ELF-1 (cell line): ENCODE measurements around the gene XIST.
"Not testable (repeated sequence)": the region's sequence is repeated elsewhere in the genome, so short reads cannot be mapped to it uniquely, and the experiment has no call there.

Source experiments
- DNase-seq: peaks from one replicate; pipeline ENCODE4 v3.0.0-alpha.2; 2016; ENCODE audit warnings: low read depth, low spot score

XIST gene

GRCh38 chrX:73852467-73852866, at the start of gene XIST:
Gene XIST (minus strand): TSS chrX:73852714.
- no peak for DNase-seq

- DNase-seq, result not testable (repeated sequence)
Measured at GRCh38 chrX:73898315-73898714, 45.8 kb upstream of the XIST start.

- peak; percentile 62 for DNase-seq
Measured at GRCh38 chrX:73892515-73893090, 40.1 kb upstream of the XIST start.

GRCh38 chrX:73882260-73882659, 29.7 kb upstream of the XIST start:
- DNase-seq, result not testable (repeated sequence)

- peak; percentile 96 for DNase-seq
Measured at GRCh38 chrX:73877687-73878086, 25.2 kb upstream of the XIST start.

- no peak for DNase-seq
Measured at GRCh38 chrX:73876911-73877310, 24.4 kb upstream of the XIST start.

DNA sequence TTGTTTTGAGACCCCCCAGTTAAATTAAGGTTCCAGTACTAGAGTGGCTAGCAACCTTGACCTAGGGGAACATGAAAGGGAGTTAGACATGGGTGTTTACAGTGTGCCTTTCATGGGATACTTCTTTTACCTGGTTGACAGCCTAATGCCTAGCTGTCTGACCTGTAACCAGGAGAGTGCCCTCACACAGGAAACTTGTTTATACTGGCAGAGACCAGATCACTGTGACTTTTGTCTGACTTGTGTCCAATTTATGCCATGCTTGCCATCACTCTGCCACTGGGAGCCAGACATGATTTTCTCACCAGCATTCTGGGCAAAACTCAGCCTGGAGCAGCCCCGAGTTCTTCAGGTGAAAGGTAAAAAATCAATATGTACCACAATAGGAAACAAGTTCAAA, 16.4 kb upstream of the XIST start:
- no peak for DNase-seq

GRCh38 chrX:73867144-73867543, 14.6 kb upstream of the XIST start:
- no peak for DNase-seq

- no peak for DNase-seq
Measured at GRCh38 chrX:73863852-73864251, 11.3 kb upstream of the XIST start.

DNA sequence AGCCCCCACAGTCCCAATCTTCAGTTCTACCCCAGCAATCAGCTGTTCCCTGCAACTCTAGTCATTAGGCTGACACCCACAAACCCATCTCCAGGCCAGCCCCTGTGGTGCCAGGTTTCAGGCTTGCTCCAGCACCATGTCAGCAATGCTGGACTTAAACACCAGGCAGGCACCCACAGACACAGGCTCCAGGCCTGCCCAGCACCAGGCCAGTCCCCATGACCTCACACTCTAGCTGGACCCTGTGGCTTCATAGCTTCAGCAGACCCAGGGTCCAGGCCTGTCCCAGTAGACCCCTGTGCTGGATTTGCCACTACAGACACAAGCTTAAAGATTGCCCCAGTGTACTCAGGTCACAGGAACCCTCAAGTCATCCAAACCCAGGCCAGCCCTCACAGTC, 10.8 kb upstream of the XIST start:
- no peak for DNase-seq

DNA sequence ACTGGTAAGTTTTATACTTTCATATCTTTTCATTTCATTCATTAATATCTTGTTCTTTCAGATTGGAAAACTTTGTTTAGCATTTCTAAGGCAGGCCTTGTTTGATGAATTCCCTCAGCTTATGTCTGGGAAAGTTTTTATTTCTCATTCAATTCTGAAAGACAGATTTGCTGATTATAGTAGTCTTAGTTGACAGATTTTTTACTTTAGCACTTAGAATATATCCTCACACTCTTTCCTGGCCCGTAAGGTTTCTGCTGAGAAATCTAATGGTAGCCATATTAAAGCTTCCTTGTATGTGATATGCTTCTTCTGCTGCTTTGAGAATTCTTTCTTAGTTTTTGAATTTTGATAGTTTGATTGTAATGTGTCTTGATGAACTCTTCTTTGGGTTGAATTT, 7.1 kb upstream of the XIST start:
- DNase-seq, result no peak

DNA sequence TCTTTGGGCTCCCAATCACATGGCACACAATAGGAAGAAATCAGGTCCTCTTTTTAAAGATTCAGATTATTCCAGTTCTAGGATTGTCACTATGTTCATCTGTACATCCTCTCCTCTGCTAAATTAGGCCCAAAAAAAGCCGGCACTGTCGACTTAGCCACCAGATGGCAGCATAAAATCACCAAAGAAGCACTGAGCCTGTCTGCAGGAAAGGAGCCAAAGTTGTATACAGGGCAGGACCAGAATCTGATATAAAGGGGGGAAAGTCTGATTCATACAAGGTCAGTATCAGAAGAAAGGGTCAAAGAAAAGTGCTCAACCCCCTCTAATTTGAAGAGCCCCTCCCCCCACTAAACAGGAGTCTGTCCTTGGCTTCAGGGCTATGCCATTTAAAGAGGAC, 3.0 kb upstream of the XIST start:
- DNase-seq, result peak; percentile 90

DNA sequence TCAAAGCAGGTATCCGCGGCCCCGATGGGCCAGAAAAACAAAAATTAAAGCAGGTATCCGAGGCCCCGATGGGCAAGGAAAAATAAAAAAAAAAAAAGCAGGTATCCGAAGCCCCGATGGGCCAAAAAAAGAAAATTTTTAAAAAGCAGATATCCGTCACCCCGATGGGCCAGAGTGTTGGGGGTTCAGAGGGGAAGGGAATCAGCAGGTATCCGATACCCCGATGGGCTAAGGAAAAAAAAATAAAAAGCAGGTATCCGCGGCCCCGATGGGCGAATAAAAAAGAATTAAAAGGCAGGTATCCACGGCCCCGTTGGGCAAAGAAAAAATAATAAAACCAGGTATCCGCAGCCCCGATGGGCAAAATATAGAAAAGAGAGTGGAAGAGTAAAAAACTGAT, 492 bp downstream of the XIST start:
- DNase-seq, result no peak

- DNase-seq, result no peak
Measured at GRCh38 chrX:73851014-73852009, 1.2 kb downstream of the XIST start.

DNA sequence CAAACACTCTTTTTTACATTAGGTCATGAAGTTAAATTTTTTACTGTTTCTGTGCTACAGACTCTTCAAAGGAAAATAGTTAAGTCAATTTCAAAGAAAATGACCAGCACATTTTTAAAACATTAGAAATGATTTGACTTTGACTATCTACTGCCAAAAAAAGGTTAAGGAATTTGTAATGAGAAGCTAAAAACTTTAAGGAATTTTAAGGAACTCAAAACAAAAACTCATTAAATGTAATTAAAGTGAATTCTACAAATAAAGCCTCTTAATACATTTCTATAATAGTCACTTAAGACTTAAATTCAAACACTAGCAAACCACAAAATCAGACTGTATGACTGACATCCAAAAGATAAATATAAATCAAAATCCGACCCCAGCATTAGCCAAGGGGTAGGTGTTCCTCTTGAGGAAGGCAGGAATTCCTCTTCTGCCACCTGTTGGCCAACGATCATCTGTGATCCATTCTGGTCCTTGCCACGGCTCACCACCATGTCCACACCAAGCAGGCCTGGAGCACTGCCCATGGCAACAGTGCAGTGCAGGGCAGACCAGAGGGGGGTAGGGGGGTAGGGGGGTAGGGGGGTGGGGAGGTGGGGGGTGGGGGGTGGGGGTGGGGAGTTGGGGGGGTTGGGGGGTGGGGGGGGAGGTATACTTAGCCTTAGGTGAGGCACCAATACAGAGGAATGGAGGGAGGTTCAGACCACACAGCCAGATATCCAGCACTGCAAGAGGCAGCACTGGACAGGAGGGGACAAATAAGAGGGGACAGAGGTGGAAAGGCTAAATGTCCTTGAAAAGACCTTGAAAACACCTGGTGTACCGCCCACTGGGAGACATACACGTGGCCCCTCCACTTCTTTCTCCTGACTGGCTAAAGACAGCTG, 2.1 kb downstream of the XIST start:
- peak; percentile 27 for DNase-seq

- DNase-seq, result peak; percentile 17
Measured at GRCh38 chrX:73849073-73849472, 3.4 kb downstream of the XIST start.

- DNase-seq, result no peak
Measured at GRCh38 chrX:73847991-73848390, 4.5 kb downstream of the XIST start.

DNA sequence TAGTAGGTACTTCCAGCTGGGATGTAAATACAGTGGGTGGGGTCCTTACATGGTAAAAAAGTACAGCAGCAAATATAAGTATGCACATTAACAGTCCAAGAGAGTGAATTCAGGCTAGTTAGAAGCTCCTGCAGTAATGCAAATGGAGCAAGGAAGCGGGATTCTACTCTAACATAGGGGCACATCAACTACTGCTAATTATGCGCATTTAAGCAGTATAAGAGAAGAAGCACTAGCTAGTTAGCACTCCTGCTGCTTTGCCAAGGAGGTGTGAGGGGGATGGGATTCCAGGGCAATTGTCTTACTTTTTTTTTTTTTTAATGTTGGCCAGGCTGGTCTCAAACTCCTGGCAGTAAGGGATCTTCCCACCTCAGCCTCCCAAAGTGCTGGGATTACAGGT, 5.4 kb downstream of the XIST start:
- peak; percentile 51 for DNase-seq

GRCh38 chrX:73842541-73843234, 9.8 kb downstream of the XIST start:
- no peak for DNase-seq

GRCh38 chrX:73841337-73841736, 11.2 kb downstream of the XIST start:
- no peak for DNase-seq
